GM18907 (cell line): ENCODE data around the gene WAPL.
"Not testable (repeated sequence)": the region's sequence is repeated elsewhere in the genome, so short reads cannot be mapped to it uniquely, and the experiment has no call there.

ENCODE experiments used
- ATAC-seq: cut with Tn5 transposase; IDR thresholded peaks from one replicate; pipeline ENCODE4 v1.9.1; 2021; ENCODE audit warnings: mild to moderate bottlenecking, moderate library complexity; ENCODE audit not compliant: unreplicated experiment

The WAPL gene

DNA sequence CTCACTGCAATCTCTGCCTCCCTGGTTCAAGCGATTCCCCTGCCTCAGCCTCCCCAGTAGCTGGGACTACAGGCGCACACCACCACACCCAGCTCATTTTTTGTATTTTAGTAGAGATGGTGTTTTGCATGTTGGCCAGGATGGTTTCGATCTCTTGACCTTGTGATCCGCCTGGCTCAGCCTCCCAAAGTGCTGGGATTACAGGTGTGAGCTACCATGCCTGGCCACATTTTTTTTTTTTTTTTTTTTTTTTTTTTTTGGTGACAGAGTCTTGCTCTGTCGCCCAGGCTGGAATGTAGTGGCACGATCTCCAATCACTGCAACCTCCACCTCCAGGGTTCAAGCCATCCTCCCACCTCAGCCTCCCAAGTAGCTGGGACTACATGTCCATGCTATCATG lies 4.1 kb upstream of the WAPL start:
- not testable (repeated sequence) for ATAC-seq

DNA sequence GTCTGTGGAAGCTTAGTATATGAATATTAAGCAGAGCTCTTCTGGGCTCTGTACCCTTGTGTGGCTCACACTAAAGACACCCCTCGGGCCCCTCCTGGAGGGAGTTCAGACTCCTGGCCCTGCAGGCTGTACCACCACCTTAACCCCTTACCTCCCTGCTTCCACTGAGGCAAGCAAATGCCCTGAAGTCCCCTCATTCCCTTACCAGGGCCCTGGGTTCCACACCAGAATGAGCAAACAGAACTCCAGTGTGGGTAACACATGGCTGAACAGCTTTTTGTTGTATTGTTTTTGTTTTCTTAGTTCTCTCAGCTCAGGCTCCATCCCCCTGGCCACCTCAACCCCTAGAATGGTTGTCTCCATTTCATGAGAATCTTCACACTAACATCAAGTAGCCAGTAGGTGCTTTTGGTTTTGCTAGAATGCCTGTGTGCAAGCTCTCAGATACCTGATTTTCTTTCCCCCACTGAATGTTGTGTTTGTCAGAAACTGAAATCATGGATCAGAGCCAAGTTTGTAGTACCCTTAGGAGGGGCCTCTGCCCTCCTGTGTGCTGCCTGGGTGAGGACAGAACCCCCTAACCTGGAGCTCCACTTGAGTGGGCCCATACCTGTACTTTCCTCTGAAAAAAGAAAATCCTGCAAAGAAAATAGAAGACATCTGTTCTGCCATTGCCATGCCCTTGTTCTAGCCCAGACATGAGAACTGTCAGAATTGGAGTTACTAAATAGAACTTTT lies 2.8 kb upstream of the WAPL start:
- no peak for ATAC-seq

DNA sequence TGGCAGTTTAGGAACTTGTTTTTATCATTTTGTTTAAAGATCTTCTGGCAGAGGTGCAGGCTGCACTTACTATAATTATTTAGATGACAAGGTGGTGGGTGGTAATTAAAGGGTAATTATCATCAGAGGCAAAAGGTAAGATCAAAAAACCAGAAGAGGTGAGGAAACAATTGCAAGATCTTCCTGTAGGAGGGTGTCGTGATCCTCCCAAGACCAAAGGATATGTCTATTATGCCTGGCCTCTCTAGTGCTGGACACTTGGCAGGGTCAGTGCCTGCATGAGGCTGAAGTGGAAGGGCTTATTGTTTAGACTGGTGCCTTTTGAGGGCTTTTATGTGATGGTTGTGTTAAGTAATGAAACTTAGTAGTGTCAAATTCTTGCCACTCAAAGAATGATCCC lies 1.8 kb upstream of the WAPL start:
- ATAC-seq, result no peak

DNA sequence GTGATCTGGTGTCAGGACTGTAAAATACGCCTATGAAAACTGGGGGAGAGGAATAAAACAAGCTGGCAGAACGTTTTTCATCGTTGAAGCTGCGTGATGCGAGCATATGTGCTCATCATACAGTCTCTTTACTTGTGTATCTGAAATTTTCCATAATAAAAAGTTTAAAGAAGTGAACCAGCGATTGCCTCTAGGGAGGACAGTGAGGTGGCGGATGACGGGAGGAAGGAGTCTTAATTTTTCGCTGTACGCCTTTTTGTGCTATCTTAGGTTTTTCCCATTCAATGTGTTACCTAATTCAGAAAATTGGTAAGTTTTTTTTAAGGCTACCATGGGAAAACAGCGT lies 891 bp upstream of the WAPL start:
- no peak for ATAC-seq

DNA sequence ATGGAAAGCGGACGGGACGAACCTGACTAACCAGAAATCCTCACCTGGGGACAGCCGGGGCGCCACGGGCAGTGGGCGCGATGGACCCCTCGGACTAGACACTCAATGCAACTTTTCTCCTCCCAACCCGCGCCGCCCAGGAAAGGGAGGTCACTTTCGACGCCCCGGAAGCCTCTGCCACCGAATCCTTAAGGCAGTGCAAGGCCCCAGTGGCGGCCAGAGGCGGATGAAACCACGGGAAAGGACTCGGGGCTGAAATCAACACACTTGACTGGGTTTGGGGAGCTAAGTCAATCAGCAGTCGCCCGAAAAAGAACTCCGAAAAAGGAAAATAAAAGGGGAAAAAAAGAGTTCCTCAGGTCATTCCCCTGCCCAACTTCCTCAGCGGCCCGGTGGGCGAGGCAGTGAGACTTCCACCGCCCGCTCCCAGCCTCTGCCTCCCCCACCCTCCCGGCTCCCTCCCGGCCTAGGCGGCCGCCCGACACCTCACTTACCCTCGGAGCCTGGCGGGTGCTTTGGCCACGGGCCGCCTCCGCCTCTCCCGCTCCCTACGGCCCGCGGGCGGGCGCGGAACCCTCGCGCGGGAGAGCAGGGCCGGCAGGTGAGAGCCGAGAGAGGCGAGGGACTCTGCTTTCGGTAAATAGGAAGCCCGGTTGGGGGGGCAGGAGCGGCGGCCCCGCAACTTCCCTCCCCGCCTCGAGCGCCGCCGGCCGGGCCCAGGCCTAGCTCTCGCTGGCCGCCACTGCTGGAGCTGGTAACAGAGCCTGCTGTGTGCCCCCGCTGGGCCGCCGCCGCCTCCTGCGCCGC lies 518 bp downstream of the WAPL start:
- peak; percentile 38 for ATAC-seq

DNA sequence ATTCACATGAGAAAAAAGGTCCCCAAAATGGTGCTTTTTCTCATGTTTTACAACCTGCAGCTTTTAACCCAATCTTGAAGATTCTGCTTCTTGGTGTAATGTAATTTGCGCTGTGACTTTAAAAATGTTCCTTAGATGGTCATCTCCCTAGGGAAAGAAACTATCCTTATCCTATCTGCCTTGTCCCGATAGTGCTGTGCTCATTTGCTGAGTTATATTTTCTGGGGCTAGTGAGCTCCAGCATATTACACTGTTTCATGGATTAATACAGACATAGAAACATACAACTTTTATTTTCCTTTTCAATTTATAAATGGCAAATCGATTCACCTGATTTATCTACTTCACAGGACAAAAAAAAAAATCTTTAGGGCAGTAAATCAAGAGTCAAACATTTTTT lies 2.8 kb downstream of the WAPL start:
- ATAC-seq, result no peak

DNA sequence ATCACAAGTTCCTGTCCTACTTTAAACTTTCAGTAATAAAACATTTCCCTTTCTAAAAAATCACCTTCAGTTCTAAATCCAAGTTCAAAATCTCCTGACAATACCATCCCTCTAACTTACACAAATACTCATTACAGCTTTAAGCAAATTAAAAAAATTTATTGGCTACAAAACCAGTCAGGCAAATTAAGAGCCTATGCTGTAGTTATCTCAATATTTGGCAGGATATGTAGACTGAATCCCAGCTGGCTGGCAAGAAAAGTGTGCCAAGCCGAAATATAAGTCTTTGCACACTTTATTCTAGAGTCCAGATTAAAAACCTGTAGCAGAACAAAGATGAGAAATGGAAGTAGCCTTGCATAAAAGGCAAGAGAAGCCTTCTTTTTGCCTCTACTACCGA lies 9.5 kb downstream of the WAPL start:
- ATAC-seq, result no peak

DNA sequence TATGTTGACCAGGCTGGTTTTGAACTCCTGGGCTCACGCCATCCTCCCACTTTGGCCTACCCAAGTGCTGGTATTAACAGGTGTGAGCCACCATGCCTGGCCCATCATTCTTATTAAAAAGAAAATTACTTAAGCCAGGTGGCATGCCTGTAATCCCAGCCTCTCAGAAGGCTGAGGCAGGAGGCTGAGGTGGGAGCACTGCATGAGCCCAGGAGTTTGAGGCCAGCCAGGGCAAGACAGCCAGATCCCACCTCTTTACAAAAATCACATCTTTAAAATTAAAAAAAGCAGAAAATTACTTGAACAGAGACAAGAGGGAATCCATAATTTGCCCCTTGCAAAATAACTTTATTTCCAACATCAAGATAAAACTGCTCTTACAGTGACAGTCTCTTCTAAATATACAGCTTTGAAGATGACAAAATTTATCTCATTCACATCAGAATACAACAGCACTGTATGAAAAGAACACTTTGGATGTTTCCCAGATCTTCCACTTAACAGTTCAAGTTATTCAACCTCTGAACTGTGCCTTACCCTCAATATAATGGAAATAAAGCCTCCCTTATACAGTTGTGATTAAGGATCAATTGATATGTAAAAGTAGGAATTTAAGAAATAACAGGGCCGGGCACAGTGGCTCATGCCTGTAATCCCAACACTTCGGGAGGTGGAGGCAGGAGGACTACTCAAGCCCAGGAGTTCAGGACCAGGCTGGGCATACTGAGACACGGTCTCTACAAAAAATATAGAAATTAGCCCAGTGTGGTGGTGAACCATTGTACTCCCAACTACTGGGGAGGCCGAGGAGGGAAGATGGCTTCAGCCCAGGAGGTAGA lies 10.3 kb downstream of the WAPL start:
- no peak for ATAC-seq

DNA sequence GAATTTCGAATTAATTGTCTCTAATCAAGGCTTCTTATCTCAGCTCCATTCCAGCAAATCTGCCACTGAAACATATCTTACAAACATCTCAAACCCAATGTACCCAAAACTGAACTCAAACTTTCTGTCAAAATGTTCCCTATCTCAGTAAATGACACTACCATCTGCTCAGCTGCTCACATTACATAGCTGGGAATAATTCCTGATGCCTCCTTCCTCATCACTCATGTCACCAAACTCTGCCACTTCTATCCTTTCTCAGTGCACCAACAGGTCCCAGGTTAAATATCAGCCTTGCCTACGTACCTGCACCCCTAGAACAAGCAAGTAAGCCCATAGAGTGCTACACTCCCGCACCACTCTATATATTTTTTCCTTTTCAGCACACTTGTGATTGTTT lies 12.4 kb downstream of the WAPL start:
- no peak for ATAC-seq

DNA sequence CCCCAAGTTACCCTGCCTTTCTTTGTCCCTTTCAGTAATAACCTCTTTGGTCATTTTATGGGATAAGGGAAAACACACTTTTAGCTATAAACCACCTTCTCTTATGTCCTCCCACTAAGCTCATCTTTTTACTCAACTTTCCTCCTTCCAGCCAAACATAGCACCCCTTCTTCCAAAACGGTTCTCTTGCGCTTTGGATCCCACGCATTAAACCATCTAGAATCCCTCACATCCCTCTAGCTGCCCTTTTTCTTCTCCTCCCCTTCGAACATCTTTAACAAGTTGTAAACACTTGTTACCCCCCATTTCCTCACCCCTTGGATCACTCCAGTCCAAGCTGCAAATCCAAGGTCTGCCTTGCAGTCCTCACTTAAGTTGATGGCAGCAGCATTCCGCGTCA lies 13.4 kb downstream of the WAPL start:
- ATAC-seq, result no peak

DNA sequence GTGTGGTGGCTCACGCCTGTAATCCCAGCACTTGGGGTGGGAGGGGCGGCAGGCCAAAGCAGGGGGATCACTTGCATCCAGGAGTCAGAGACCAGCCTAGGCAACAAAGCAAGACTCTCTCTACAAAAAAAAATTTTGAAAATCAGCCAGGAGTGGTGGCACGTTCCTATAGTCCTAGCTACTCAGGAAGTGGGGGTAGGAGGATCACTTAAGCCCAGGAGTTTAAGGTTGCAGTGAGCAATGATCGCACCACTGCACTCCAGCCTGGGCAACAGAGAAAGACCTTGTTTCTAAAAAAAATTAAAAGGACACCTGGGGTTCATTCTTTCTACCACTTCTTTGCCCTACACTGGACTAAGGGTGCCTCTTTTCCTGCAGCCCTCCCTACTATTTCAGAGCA lies 15.1 kb downstream of the WAPL start:
- peak; percentile 59 for ATAC-seq

DNA sequence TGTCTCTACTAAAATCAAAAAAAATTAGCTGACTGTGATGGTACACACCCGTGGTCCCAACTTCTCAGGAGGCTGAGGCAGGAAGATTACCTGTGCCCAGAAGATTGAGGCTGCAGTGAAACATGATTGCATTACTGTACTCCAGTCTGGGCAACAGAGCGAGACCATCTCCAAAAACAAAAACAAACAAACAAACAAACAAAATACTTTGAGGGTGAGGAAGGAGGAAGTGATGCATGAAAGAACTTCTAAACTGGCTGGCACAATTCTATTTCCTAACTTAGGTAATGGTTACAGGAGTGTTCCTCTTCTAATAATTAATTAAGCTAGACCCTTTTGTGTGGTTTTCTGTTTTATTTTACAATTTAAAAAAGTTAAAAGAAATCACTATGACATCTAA lies 15.5 kb downstream of the WAPL start:
- ATAC-seq, result peak; percentile 24

DNA sequence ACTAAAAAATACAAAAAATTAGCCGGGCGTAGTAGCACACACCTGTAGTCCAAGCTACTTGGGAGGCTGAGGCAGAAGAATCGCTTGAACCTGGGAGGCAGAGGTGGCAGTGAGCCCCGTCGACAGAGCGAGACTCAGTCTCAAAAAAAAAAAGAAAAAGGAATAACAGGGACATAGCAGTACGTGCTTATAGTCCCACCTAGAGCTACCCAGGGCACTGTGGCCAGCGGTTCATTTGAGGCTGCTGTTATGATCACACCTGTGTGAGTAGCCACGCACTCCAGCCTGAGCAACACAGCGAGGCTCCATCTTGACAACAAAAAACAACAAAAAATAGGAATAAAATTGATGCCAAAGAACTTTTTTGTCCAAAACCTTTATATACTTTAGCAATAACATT lies 17.1 kb downstream of the WAPL start:
- ATAC-seq, result no peak

DNA sequence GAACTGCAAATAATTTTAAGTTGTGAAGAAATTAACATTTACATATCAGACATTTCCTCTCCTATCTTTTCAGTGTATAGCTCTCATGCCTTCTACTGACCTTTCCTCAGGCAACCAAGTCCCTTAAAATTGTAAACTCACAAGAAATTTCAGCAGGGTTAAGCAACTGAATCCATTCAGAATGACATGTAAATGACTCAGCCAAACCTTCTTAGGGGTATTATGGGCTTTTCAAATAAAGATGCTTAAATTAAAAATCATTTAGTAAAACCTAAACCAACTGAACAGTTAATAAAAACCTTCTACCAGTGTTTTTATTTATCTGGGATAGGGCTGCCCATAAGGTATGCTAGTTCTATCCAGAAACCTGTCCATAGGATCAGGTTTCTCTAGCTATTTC lies 20.7 kb downstream of the WAPL start:
- ATAC-seq, result no peak

DNA sequence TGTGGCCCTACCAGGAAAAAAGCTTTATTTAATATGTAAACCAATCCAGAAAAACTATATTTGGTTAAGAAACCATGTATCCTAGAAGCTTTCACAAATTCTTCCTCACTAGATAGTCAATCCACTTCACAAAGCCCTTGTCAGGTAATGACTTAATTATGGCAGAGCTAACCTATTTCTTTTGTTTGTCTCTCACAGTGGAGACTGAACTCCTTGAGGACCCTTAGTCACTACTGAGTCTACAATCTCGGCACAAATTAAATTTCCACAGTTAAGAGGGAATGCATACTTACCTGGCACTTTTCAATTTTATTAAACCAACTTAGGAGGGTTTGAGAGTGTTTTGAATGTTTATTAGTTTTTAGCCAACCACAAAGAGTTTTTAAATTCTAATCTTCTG lies 23.0 kb downstream of the WAPL start:
- ATAC-seq, result no peak

DNA sequence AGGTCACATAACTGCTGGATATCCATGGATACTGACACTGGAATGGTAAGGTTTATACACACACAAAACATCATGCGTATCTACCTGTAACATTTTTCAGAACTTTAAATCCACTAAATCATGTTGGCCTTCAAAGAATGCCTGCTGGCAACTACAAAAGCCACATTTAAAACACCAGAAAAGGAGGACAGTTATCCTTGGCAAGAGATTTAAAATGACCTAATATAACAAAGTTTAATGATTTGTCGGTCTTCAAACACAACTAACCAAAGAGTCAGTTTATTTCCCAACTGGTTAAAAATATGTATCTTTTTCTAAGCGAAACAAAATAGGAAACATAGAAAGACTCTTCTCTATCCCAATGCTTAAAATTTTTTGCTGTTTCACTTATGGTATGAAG lies 24.0 kb downstream of the WAPL start:
- ATAC-seq, result no peak

DNA sequence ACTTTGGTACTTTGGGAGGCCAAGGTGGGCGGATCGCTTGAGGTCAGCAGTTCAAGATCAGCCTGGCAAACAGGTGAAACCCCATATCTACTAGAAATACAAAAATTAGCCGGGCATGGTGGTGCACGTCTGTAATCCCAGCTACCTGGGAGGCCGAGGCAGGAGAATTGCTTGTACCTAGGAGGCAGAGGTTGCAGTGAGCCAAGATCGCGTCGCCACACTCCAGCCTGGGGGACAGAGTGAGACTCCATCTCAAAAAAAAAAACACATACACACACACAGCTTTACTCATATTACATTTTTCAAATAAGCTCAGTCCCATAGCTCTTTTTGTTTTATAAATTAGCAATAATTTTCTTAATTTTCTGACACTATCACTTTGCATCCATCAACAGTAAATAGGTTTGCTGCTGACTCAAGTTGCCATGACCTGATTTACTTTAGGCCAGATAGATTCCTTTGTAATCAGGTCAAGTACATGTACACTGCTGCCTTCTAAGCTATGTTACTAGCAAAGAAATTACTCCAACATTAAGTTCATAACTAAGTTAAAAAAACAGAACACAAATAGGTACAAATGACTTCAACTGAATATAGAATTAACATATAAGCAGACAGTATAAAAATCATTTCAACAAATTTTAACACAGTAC lies 31.5 kb downstream of the WAPL start:
- no peak for ATAC-seq

DNA sequence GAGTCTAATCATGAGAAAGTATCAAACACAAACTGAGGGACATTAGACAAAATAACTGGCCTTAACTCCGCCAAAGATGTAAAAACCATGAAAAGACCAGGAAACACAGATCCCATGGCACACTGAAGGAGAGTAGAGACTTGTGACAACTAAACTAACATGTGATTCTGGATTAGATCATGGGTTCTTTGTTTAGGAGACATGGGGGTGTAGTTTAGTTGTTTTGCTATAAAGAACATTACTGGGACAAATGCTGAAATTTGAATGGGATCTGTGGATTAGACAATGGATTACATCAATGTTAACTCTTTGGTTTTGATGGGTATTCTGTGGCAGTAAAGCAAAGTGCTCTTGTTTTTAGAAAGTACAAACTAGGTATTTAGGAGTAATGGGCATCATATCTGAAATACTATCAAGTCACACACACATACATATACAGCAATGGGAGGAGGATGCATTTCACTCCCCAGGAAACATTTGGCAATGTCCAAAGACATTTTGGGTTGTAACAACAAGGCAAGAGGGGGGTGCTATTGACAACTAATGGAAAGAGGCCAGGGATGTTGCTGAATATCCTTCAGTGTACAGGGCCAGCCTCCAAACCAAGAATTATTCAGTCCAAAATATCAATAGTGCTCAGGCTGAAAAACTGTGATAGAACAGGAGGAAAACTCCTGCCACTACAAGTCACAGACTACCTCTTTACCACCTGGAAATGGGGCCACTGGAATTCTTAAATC lies 32.4 kb downstream of the WAPL start:
- no peak for ATAC-seq

DNA sequence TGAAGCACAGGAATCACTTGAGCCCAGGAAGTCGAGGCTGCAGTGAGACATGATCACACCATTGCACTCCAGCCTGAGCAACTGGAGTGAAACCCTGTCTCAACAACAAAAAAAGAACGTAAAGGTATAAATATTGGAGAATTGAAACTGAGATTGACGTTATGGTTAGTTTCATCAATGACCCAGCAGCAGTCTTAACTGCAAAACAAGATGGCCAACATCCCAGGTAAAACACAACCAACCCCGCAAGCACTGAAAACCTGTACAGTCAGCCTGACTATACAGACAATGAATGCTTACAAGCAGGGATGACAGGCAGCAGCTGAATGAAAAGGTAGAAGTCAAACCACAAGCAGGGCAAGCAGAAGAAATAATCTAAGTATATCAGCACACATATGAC lies 34.7 kb downstream of the WAPL start:
- ATAC-seq, result no peak

DNA sequence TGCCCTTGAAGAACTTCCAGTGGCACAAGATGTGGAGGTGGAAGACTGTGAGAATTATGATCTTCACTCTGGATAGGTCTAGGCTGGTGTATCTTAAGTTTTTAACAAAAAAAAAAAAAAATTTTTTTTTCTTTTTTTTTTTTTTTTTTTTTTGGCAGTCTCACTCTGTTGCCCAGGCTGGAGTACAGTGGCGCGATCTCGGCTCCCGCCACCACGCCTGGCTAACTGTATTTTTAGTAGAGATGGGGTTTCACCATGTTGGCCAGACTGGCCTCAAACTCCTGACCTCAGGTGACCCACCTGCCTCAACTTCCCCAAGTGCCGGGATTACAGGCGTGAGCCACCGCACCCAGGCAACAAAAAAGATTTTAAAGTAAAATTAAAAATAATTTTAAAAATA lies 37.9 kb downstream of the WAPL start:
- no peak for ATAC-seq

DNA sequence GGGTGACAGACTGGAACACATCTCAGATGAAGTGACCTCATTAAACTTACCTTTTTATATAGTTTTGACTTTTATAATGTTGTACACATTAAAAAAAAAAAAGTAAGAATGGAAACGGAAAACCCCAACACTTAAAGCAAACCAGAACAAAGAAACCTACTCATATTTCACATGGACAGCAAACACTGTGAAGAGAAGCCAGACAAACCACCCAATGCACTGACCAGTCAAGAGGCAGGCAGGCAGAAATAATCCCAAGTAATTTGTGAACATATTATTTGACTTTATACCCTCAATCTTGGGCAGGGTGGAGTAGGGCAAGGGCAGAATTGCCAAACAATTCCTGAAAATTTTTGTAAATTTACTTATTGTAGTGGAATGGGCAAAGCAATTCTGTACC lies 39.8 kb downstream of the WAPL start:
- ATAC-seq, result no peak
